Right renal cortex interstitium (tissue), 3 donors: Measurements from ENCODE around the gene DNAJC11. TPM values are rescaled to one million over a fixed set of nuclear protein-coding genes. Genes with fewer than 3 reads are reported as not detected.

Experiments used
- DNase-seq, 3 donors: peaks; one replicate each; pipeline ENCODE4 v3.0.0-alpha.2; 2013; ENCODE audit warnings: low read depth in 3 of 3, low spot score in 2 of 3
- polyA plus RNA-seq, 3 donors: library from polyadenylated mRNA; unstranded; fragments of 120-200 nt; gene quantifications; one replicate each; pipeline ENCODE4 v1.2.1, GENCODE V29; 2013; ENCODE audit not compliant: insufficient read length in 3 of 3

DNAJC11 gene
- polyA plus RNA-seq, 3 donors = 59.9 to 68.9 (median 61.2) TPM

- DNase-seq = no peak
Observed at GRCh38 chr1:6627841-6628545, 73.6 kb downstream of the DNAJC11 start.

- no peak for DNase-seq
Observed at GRCh38 chr1:6627031-6627430, 74.6 kb downstream of the DNAJC11 start.

- DNase-seq = no peak
Observed at GRCh38 chr1:6625584-6626149, 75.9 kb downstream of the DNAJC11 start.

- no peak for DNase-seq
Observed at GRCh38 chr1:6624710-6625583, 76.7 kb downstream of the DNAJC11 start, which contains the start of gene THAP3. THAP3 (plus strand) TSS chr1:6624868; CDS start chr1:6625219, 351 bp downstream.

DNA sequence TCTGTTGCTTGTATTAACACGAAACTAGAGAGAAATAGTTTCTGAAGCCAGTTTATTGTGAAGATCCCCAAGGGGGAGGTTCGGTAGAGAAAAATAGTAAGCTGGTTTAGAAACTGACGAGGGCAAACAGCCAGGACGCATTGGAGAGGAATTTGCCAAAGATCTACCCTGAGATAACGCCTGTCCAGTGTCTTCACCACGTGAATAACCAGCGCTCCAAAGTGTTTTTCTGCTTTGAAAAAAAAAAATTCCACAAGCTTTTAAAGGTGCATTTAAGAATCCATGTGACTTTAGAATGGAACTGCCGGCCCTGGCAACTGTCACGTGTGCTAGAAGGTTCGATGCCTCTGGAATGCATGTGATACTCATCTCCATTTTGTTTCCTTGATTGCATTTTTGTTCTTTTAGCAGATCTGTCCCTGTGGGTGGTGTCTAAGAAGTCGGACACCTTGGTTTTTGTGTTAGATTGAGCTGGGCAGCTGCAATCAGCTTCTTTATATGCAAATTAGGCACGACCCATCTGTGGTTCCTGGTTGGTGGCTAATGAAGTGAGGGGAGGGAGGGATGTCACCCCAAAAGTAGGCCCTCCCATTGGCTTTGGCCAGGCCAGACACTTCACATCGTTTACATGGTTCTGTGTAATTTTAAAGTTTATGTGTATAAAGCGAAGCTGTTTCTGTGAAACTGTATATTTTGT, 78.2 kb downstream of the DNAJC11 start:
- no peak for DNase-seq

GRCh38 chr1:6622396-6623152, 79.0 kb downstream of the DNAJC11 start:
- DNase-seq = no peak

- DNase-seq = no peak
Observed at GRCh38 chr1:6621429-6622391, 79.9 kb downstream of the DNAJC11 start.

- no peak for DNase-seq
Observed at GRCh38 chr1:6619045-6619444, 82.6 kb downstream of the DNAJC11 start.

DNA sequence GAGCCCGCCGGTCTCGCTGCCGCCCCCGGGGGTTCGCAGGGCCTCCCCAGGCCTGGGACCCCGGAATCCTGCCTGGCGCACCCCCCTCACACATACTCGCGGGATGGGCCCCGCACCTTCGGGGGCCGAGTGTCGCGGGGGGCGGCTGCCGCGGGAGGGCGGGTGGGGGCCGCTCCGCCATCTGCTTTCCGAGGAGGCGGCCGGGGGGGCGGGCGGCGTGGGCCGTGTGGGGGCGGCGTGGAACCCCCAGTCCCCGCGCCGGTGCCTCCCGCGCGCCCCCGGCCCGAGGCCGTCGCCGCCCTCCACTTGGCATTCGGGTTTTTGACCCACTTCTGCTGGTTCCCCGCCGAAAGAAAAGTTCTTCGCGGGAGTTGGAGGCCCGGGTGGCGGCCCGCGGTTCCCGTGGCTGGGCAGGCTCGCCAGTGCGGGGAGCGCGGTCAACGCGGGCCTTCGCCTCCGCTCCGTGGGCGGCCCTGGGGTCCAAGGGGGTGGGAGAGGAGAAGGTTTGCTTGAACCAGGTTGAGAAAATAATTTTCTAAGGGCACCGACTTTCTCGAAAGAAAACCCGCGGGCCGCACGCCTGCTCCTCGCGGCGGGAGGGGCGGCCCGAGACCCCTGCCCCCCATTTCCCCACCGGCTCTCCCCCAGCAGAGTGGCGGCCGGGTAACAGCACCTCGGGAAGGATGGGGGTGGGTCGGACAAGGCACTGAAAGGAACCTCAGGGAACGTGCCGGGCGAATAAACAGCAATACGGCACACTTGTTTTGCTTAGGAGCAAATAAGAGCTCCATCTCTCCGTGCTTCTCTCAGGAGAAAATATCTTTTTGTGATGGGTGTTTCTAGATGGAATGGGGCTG, 86.5 kb downstream of the DNAJC11 start:
- no peak for DNase-seq

DNA sequence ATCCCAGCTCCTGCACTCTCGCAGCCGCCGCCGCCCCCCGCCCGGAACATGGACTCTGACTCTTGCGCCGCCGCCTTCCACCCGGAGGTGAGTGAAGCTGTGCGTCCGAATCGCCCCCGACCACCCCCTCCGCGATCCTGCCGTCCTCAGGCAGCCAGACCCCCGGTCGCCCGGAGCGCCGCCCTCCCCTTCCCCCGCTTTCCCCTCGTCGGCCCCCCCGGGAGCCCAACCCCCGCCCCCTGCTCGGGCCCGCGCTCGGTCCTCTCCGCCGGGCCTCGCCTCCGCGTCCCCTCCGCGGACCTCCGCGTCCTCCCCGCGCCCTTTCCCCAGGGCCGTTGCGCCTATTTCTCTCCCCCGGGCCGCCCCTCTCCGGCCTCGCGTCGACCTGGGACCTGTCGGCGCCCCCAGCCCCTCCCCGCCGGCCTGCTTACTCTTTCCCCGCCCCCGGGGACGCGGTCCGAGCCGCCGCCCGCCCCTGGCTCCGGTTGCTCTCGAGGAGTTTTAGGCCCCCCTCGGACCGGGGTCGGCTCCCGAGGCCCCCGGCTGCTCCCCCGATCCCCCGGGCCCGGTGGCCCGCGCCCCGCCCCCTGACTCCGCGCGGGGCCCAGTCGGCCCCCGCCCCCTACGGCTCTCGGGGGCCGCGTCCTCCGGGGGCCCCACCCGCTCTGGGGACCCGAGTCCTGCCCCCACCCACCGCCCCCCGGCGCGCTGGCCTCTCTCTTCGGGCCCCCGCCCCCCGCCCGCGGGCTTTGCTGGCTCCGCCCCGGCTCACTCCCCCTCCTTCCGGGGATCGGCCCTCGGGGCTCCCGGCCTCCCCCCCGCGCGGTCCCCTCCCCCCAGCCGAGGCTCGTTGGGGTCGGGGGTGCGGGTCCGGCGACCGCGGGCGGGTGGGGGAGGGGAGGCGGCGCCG, 87.3 kb downstream of the DNAJC11 start:
- DNase-seq = no peak

DNA sequence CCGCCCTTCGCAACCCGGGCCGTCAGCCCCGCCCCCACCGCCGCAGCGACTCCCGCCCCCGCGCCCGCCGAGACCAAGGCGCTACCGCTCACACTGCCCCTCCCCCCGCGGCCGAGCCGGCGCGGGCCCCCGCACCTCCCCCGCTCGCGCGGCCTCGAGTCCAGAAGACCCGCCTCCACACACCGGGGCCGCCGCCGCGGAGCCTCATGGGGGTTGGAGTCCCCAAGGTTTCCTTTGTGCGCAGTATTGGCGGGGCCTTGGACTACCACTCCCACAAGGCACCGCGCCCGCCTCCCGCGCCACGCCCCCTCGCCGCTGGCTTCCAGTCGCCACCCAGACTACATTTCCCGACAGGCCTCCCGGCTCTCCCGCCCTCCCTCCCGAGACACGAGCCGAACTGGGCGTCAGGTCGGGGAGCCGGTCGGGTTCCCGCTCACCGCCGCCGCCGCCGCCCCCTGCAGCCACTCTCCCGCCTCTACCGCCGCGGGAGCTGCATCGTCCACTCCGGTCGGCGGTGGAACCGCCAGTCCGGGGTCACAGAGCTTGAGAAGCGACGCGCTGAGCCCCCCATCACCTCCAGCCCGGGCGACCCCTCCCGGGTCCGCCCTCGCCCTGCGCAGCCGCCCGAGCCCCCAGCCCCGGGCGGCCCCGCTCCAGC, 88.1 kb downstream of the DNAJC11 start, which contains the start of gene PHF13:
Gene PHF13 (plus strand): TSS at position 371 of the 658 bp plus-strand sequence. CDS start 336 bp downstream, outside the sequence.
- DNase-seq = peak; percentile 88 to 95 (median 94)

- DNase-seq = no peak
Observed at GRCh38 chr1:6612641-6613360, 88.8 kb downstream of the DNAJC11 start.

GRCh38 chr1:6603915-6604558, 97.6 kb downstream of the DNAJC11 start:
- DNase-seq = no peak

DNA sequence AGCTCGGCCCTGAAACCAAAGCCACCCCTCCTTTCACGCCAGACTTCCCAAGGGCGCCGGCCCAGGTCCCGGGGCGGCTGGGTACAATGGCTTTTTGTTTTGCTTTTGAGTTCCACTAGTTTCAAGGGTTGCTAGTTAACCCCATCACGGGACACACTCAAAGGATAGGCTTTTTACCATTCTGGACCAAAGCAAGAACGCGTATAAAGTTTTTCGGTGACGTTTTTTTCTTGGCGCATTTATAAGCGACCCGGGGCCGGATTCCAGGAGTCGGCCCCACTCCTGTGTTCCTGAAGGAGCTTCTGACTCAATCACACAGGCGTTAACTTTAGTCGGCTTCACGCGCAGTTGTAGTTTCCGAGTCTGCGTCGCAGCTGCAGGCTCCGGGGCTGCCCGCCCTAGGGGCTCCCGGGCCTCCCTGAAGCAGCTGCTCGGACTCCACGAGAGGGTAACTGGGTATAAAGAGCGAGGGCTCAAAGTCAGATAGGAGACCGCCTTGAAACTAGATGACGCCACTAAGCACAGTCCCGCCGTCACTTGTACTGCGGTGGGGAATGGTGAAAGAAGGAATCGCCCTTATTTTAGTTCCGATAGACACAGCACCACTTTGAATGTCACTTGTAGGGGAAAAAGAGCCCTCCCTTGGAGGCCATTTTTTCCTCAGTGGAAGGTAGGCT, 98.2 kb downstream of the DNAJC11 start:
- peak in 1 of 3 donors; percentile 58 for DNase-seq
